ENCODE data around the gene TBCC.

DNA sequence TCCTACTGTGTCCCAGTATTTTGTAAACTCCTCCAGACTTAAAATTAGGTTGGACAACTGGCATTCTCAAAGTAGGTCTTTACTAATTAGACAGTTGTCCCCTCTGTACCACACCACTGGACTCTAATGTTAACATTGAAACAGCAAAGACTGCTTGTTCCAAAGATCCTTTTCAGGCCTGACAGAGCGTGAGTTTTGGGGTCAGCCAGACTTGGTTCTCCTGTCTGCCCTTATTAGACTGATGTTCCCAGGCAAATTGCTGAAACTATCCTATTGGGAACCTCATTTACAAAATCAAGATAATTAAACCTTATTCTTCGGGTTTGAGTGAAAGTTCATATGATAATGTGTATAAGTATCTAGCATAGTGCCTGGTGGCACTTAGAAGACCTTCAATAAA lies 32.2 kb upstream of the TBCC start:
- TF ChIP-seq, protein P1, sequence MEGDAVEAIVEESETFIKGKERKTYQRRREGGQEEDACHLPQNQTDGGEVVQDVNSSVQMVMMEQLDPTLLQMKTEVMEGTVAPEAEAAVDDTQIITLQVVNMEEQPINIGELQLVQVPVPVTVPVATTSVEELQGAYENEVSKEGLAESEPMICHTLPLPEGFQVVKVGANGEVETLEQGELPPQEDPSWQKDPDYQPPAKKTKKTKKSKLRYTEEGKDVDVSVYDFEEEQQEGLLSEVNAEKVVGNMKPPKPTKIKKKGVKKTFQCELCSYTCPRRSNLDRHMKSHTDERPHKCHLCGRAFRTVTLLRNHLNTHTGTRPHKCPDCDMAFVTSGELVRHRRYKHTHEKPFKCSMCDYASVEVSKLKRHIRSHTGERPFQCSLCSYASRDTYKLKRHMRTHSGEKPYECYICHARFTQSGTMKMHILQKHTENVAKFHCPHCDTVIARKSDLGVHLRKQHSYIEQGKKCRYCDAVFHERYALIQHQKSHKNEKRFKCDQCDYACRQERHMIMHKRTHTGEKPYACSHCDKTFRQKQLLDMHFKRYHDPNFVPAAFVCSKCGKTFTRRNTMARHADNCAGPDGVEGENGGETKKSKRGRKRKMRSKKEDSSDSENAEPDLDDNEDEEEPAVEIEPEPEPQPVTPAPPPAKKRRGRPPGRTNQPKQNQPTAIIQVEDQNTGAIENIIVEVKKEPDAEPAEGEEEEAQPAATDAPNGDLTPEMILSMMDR (IDR thresholded peaks at IDR 0.05), result no peak
- TF ChIP-seq ZFX (IDR thresholded peaks at IDR 0.05; ENCODE audit: borderline replicate concordance), result no peak

Data from 22Rv1 (cell line).